HG03159 (cell line): ENCODE results near the gene CDCP2.
"Not testable (repeated sequence)": the region's sequence is repeated elsewhere in the genome, so short reads cannot be mapped to it uniquely, and the experiment has no call there.

Source experiments
- ATAC-seq: cut with Tn5 transposase; IDR thresholded peaks from one replicate; pipeline ENCODE4 v1.9.1; 2021; ENCODE audit warnings: mild to moderate bottlenecking, moderate library complexity; ENCODE audit not compliant: unreplicated experiment

Gene CDCP2

GRCh38 chr1:54095546-54096226 is 57.1 kb downstream of the CDCP2 start:
- no peak for ATAC-seq

DNA sequence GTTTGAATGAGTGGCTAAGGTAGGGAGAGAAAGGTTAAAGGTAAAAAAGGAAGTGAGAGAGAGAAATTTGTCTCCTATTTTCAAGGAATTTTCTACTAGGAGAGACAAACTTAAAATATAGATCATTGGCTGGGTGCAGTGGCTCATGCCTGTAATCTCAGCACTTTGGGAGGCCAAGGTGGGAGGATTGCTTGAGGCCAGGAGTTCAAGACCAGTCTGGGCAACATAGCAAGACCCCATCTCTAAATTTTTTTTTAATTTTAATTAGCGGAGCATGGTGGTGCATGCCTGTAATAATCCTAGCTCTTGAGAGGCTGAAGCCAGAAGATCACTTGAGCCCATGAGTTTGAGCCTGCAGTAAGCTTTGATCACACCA is 58.1 kb downstream of the CDCP2 start:
- ATAC-seq, result not testable (repeated sequence)

DNA sequence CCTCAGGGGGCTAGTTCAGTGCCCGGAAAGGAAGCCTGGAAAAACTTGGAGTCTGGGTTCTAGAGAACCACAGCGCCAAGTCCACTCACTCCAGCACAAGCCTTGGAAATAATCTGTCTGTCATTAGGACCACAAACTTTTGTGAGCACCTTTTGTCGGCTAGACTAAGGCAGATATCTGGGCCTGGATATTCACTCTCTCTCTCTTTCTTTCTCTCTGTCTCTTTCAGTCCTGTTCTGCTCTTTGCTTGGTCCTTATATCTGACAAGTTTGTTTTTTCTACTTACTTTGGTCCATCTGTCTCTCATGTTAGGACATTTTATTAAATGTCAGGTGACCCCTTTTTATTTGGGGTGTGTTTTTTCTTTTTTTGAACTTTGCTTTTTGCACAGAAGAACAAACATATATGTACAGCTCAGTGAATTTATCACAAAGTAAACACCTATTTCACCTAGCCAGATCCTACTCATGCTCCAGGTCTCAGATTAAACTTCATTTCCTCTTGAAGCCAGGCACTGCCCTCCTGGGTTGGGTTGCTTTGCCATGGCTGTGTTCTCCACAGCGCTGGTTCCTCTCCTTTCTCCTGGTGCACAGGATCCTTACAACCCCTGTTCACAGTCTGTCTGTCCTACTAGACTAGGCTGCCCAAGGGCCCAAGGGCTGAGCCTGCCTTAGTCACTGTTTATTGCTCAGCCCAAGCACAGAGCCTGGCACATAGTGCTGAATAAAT is 58.6 kb downstream of the CDCP2 start:
- no peak for ATAC-seq

DNA sequence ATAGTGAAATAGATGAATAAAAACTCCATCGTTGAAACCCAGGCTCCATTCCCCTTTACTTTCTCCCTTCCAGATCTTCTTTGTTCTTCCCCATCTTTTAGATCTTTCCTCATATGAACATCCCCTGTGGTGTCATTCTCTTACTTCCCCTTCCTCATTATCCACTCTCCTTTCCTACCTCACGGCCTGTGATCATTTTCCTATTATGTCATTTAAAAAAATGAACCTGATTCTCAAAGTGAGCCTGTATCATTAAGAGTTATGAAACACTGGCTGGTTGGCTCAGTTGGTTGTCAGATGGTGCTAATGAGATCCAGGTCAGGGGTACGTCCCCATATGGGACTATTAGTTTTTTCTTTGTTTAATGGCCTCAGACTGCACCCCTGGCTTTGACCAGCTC is 61.1 kb downstream of the CDCP2 start:
- no peak for ATAC-seq

DNA sequence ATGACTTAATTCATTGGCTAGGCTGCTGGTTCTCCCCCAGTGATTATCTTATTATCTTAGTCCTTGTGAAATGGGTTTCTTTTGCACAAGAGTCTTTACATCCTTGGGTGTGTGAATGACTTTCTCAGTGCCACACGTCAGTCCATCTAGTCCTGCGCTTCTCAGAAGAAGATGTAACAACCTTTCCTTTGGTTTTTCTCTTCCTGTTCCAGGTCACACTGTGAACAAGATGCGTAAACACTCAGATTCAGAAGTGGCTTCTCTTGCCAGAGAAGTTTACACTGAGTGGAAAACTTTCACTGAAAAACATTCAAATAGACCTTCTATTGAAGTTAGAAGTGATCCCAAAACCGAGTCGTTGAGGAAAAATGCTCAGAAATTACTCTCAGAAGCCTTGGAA is 64.4 kb downstream of the CDCP2 start:
- no peak for ATAC-seq

GRCh38 chr1:54086754-54087153 is 66.0 kb downstream of the CDCP2 start:
- ATAC-seq, result no peak

GRCh38 chr1:54084794-54085193 is 68.0 kb downstream of the CDCP2 start:
- no peak for ATAC-seq
